DMS53 treated with DMSO at 0.1 percent for 48 hours (cell line): ENCODE data around the gene RFFL.

ENCODE experiments used
- DNase-seq: peaks from one replicate; lab custom pipeline; 2025; ENCODE audit not compliant: unreplicated experiment; lab: John Stamatoyannopoulos, UW

Gene RFFL

GRCh38 chr17:35081638-35082037, 18.1 kb upstream of the RFFL start:
- no peak for DNase-seq

GRCh38 chr17:35080536-35080935, 17.0 kb upstream of the RFFL start:
- no peak for DNase-seq

GRCh38 chr17:35079547-35080423, 16.3 kb upstream of the RFFL start:
- no peak for DNase-seq

- no peak for DNase-seq
Observed at GRCh38 chr17:35076874-35077273, 13.4 kb upstream of the RFFL start.

- DNase-seq: no peak
Observed at GRCh38 chr17:35074711-35075707, 11.5 kb upstream of the RFFL start.

GRCh38 chr17:35073991-35074627, 10.6 kb upstream of the RFFL start:
- DNase-seq: no peak

- DNase-seq: no peak
Observed at GRCh38 chr17:35073183-35073790, 9.8 kb upstream of the RFFL start.

- DNase-seq: no peak
Observed at GRCh38 chr17:35069311-35069710, 5.8 kb upstream of the RFFL start.

- no peak for DNase-seq
Observed at GRCh38 chr17:35068249-35068648, 4.7 kb upstream of the RFFL start.

- no peak for DNase-seq
Observed at GRCh38 chr17:35065880-35066279, 2.4 kb upstream of the RFFL start.

- no peak for DNase-seq
Observed at GRCh38 chr17:35064516-35065215, 1.2 kb upstream of the RFFL start.

- no peak for DNase-seq
Observed at GRCh38 chr17:35062308-35062707, 1.2 kb downstream of the RFFL start.

- no peak for DNase-seq
Observed at GRCh38 chr17:35057332-35057915, 6.1 kb downstream of the RFFL start.

- DNase-seq: no peak
Observed at GRCh38 chr17:35056013-35056412, 7.5 kb downstream of the RFFL start.

- DNase-seq: no peak
Observed at GRCh38 chr17:35053204-35053603, 10.3 kb downstream of the RFFL start.

GRCh38 chr17:35052780-35053179, 10.7 kb downstream of the RFFL start:
- no peak for DNase-seq

GRCh38 chr17:35052241-35052610, 11.3 kb downstream of the RFFL start:
- DNase-seq: no peak

GRCh38 chr17:35051579-35052240, 11.8 kb downstream of the RFFL start:
- no peak for DNase-seq

- no peak for DNase-seq
Observed at GRCh38 chr17:35051183-35051578, 12.3 kb downstream of the RFFL start.
